ENCODE data around the gene RNH1.

DNA sequence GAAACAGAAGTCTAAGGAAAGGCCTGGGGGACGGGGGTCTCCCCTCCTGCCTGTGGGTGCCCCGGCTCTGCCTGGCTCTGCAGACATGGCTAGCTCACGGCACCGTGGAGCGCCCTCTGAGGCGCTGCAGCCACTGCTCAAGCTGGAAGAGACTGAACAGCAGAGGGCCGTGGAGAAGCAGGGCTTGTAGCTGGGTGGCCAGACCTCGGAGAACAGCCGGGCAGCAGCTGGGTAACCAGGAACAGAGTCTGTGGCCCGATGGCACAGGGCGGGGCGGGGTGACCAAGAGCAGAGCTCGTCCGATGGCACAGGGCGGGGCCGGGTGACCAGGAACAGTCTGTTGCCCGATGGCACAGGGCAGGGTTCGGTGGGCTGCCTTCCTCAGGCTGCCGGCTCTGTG is 18.1 kb downstream of the RNH1 start:
- TF ChIP-seq CTCF (IDR thresholded peaks at IDR 0.05) (no peak), POLR2A (IDR thresholded peaks at IDR 0.05) (no peak)
